Ovary (tissue), 3 donors: ENCODE data around the gene HIVEP3.

Experiments used
- EP300 ChIP-seq: sonication (generic); formaldehyde crosslinking; IDR thresholded peaks from one replicate; pipeline ENCODE4 v1.6.1; 2017; ENCODE audit warnings: antibody characterized with exemption
- TF ChIP-seq, protein P1 (sequence below), 3 donors: fragments of 450-650 bp in 2 of 3; fragments of 200-600 bp in 1 of 3; IDR thresholded peaks; one replicate each; pipeline versions ENCODE4 v1.5.1 to v1.8.0; 2016 to 2022; ENCODE audit warnings: antibody characterized with exemption in 3 of 3, mild to moderate bottlenecking in 1 of 3
- donor health status: DM: no; HTN: no; CAD: no.

DNA sequence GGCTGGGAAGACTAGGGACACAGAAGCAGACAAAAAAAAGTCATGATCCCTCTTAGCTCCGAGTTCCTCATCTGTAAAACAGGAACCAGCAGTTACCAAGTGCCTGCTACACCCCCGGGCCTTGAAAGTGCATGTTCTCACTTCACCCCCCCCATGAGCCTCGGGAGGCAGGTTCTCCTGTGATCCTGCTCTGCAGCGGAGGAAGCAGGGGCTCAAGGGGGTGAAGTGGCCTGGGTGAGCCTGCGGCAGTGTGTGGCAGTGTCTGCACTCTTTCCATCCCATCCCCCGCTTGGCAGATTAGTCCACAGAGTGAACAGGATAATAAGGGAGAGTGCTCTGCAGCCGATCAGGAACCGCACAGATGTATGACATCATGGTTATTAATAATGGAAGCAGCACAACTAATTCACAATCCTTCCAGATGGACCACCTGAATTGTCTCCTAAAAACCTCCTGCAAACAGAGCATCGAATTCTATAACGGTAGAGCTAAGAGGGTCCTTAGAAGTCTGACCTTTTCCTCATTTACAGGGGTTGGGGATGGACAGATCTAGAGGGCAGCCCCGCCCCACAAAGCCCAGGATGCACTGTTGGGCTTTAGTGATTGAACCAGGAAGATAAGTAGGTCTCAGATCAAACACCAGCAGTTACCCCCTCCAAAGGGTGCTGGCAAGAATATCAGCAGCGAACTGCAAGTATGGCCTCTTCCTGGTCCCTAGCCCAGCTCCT, 260.1 kb downstream of the HIVEP3 start:
- TF ChIP-seq, protein P1, sequence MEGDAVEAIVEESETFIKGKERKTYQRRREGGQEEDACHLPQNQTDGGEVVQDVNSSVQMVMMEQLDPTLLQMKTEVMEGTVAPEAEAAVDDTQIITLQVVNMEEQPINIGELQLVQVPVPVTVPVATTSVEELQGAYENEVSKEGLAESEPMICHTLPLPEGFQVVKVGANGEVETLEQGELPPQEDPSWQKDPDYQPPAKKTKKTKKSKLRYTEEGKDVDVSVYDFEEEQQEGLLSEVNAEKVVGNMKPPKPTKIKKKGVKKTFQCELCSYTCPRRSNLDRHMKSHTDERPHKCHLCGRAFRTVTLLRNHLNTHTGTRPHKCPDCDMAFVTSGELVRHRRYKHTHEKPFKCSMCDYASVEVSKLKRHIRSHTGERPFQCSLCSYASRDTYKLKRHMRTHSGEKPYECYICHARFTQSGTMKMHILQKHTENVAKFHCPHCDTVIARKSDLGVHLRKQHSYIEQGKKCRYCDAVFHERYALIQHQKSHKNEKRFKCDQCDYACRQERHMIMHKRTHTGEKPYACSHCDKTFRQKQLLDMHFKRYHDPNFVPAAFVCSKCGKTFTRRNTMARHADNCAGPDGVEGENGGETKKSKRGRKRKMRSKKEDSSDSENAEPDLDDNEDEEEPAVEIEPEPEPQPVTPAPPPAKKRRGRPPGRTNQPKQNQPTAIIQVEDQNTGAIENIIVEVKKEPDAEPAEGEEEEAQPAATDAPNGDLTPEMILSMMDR (IDR thresholded peaks at IDR 0.05), result no peak
- TF ChIP-seq EP300, result no peak
